SK-N-SH (cell line): ENCODE data around the gene CDC16. TPM values are rescaled to one million over a fixed set of nuclear protein-coding genes. Genes with fewer than 3 reads are reported as not detected.
A peak's percentile ranks its signal among the peaks of the same experiment; 100 is the strongest.

ENCODE experiments used
- CTCF ChIA-PET: fragments of 300-600, 350-600 bp; formaldehyde crosslinking; extraction: SDS; loops from one replicate; lab custom pipeline; 2021; lab: Yijun Ruan, JAX
- POLR2A ChIA-PET: fragments of 350-600 bp; sonication (Branson Sonifier 250); formaldehyde crosslinking; extraction: SDS; loops from one replicate; lab custom pipeline; 2020; ENCODE audit warnings: antibody characterized with exemption, inconsistent platforms; lab: Yijun Ruan, JAX
- DNase-seq: peaks from one replicate; pipeline ENCODE4 v3.0.0; 2012
- H2AFZ ChIP-seq: fragments of 200-600 bp; sonication (generic); 2 replicates; pipeline ENCODE4 v1.8.1; 2016; ENCODE audit warnings: antibody characterized with exemption, mild to moderate bottlenecking, low read depth
- H3F3A ChIP-seq: fragments of 200-600 bp; sonication (generic); replicated peaks from 2 replicates; pipeline ENCODE3; 2016; ENCODE audit warnings: antibody characterized with exemption, mild to moderate bottlenecking; ENCODE audit not compliant: insufficient read depth
- H3K27ac ChIP-seq, 2 experiments: fragments of 200-500 bp in 1 of 2; fragments of 200-600 bp in 1 of 2; sonication (Bioruptor generic) in 1 of 2; sonication (generic), shearing (Covaris generic) in 1 of 2; 2 replicates each; pipeline versions ENCODE4 v1.5.1 to v1.6.1; 2014 to 2016; ENCODE audit warnings: low read depth in 2 of 2, inconsistent platforms in 1 of 2, low read length in 1 of 2, mild to moderate bottlenecking in 1 of 2, mixed read lengths in 1 of 2
- H3K27me3 ChIP-seq: fragments of 200-600 bp; sonication (generic), shearing (Covaris generic); 2 replicates; pipeline ENCODE4 v1.6.1; 2016; ENCODE audit warnings: mixed run types; ENCODE audit not compliant: insufficient read depth
- H3K36me3 ChIP-seq, 2 experiments: fragments of 200-500 bp in 1 of 2; fragments of 200-600 bp in 1 of 2; sonication (Bioruptor generic) in 1 of 2; sonication (generic) in 1 of 2; replicated peaks in 1 of 2; 2 replicates each; pipeline versions ENCODE3 to v1.5.1; 2014 to 2016; ENCODE audit warnings: low read length in 1 of 2, mild to moderate bottlenecking in 1 of 2; ENCODE audit not compliant: insufficient read depth in 2 of 2, control insufficient read depth in 1 of 2
- H3K4me1 ChIP-seq, 2 experiments: fragments of 200-500 bp in 1 of 2; fragments of 200-600 bp in 1 of 2; sonication (Bioruptor generic) in 1 of 2; sonication (generic), shearing (Covaris generic) in 1 of 2; 2 replicates each; pipeline versions ENCODE4 v1.5.1 to v1.6.1; 2014 to 2016; ENCODE audit warnings: low read depth in 1 of 2, low read length in 1 of 2, mixed run types in 1 of 2; ENCODE audit not compliant: insufficient read depth in 2 of 2, control insufficient read depth in 1 of 2
- H3K4me2 ChIP-seq: fragments of 200-600 bp; sonication (generic), shearing (Covaris generic); 2 replicates; pipeline ENCODE4 v1.6.1; 2017; ENCODE audit warnings: mixed run types
- H3K4me3 ChIP-seq, 2 experiments: fragments of 200-500 bp in 1 of 2; fragments of 200-600 bp in 1 of 2; sonication (Bioruptor generic) in 1 of 2; sonication (generic), shearing (Covaris generic) in 1 of 2; 2 replicates each; pipeline versions ENCODE4 v1.5.1 to v1.8.1; 2014 to 2016; ENCODE audit warnings: low read depth in 2 of 2, inconsistent platforms in 1 of 2, low read length in 1 of 2, mild to moderate bottlenecking in 1 of 2, mixed read lengths in 1 of 2, moderate library complexity in 1 of 2
- H3K79me2 ChIP-seq: fragments of 200-600 bp; sonication (generic); 2 replicates; pipeline ENCODE4 v1.8.1; 2017; ENCODE audit warnings: mild to moderate bottlenecking; ENCODE audit not compliant: insufficient read depth
- H3K9ac ChIP-seq: fragments of 200-600 bp; sonication (generic); 2 replicates; pipeline ENCODE4 v1.6.1; 2017; ENCODE audit warnings: mixed run types
- H3K9me2 ChIP-seq: fragments of 200-600 bp; sonication (generic); 2 replicates; pipeline ENCODE4 v1.6.1; 2017; ENCODE audit warnings: mixed run types
- H3K9me3 ChIP-seq: fragments of 200-600 bp; sonication (generic); 2 replicates; pipeline ENCODE4 v1.6.1; 2017; ENCODE audit warnings: mixed run types, mild to moderate bottlenecking, moderate library complexity
- H4K20me1 ChIP-seq: fragments of 200-600 bp; sonication (generic); 2 replicates; pipeline ENCODE4 v1.6.1; 2017; ENCODE audit warnings: mild to moderate bottlenecking, mixed run types; ENCODE audit not compliant: insufficient read depth
- CHD2 ChIP-seq: fragments of 150-350 bp; IDR thresholded peaks from 2 replicates; pipeline ENCODE4 v1.6.1; 2018; ENCODE audit warnings: low read length; ENCODE audit not compliant: partially characterized antibody
- EP300 ChIP-seq, 2 experiments: IDR thresholded peaks; 2 replicates each; pipeline versions ENCODE4 v1.4.0 to v1.6.1; 2012; ENCODE audit warnings: borderline replicate concordance in 1 of 2, low read depth in 1 of 2, low read length in 1 of 2
- EZH2phosphoT487 ChIP-seq: fragments of 200-600 bp; sonication (generic); IDR thresholded peaks from 2 replicates; pipeline ENCODE4 v1.6.1; 2017; ENCODE audit warnings: low read depth, mixed run types, mild to moderate bottlenecking, antibody characterized with exemption, moderate library complexity, borderline replicate concordance
- FOXJ3 ChIP-seq: sonication (generic); formaldehyde crosslinking; IDR thresholded peaks from 2 replicates; pipeline ENCODE4 v1.5.1; 2020; ENCODE audit warnings: mild to moderate bottlenecking, missing genetic modification reagents
- FOXM1 ChIP-seq: IDR thresholded peaks from 2 replicates; pipeline ENCODE4 v1.4.0; 2012; ENCODE audit warnings: low read depth, mild to moderate bottlenecking
- JUND ChIP-seq: IDR thresholded peaks from 2 replicates; pipeline ENCODE4 v1.4.0; 2012
- MEF2A ChIP-seq: IDR thresholded peaks from 2 replicates; pipeline ENCODE4 v1.4.0; 2012; ENCODE audit warnings: low read depth, borderline replicate concordance
- MXI1 ChIP-seq: IDR thresholded peaks from 2 replicates; pipeline ENCODE4 v1.6.1; 2012; ENCODE audit warnings: mild to moderate bottlenecking, low read depth, low read length, improper control_type of control experiment
- NRF1 ChIP-seq: IDR thresholded peaks from 2 replicates; pipeline ENCODE4 v1.6.1; 2012; ENCODE audit warnings: low read depth, mild to moderate bottlenecking, low read length
- RAD21 ChIP-seq: IDR thresholded peaks from 2 replicates; pipeline ENCODE4 v1.6.1; 2012; ENCODE audit warnings: mild to moderate bottlenecking, low read length
- REST ChIP-seq: IDR thresholded peaks from 2 replicates; pipeline ENCODE4 v1.6.1; 2012; ENCODE audit warnings: mild to moderate bottlenecking, low read depth, low read length, moderate library complexity
- RXRA ChIP-seq: IDR thresholded peaks from 2 replicates; pipeline ENCODE4 v1.4.0; 2012; ENCODE audit warnings: low read depth, mild to moderate bottlenecking, borderline replicate concordance
- SMC3 ChIP-seq: IDR thresholded peaks from 2 replicates; pipeline ENCODE4 v1.6.1; 2012; ENCODE audit warnings: low read depth, low read length, improper control_type of control experiment
- TAF1 ChIP-seq: IDR thresholded peaks from 2 replicates; pipeline ENCODE4 v1.6.1; 2012; ENCODE audit warnings: low read depth, mild to moderate bottlenecking, low read length, moderate library complexity, borderline replicate concordance
- TCF12 ChIP-seq: IDR thresholded peaks from 2 replicates; pipeline ENCODE4 v1.4.0; 2012
- WGBS: methylation state at CpG from one replicate; pipeline ENCODE4 v1.1.6; 2017; ENCODE audit warnings: low lambda C conversion rate; 5-methylcytosine and 5-hydroxymethylcytosine counted together
- polyA plus RNA-seq, 3 experiments: library from polyadenylated mRNA; depleted of rRNA; stranded (reverse); fragments of >200 nt; gene quantifications; 2 replicates each; pipeline ENCODE4 v1.2.3, GENCODE V29; 2012
- TF ChIP-seq, protein P1 (sequence below): IDR thresholded peaks from 2 replicates; pipeline ENCODE4; 2012

CDC16 gene
- polyA plus RNA-seq, 1 of the 3 experiments (the other 2 are of a cell fraction), result 56.9 TPM

DNA sequence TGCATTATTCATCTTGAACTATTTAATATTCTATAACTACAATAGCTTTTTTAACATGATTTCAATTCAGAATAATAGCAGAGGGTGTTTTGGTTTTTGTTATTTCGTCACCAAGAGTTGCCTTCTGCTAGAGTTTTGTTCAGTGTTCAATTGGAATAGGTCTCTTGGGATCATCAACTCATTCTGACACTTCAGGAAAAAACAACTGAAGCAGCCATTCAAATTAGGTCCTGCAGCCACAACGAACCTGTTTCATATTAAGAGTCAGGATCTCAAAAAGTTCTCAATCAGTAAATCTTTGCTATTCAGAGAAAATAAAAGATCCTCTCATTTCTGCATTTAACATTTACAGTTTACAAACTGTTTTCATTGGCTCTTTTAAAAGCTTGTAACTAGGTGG is 77.2 kb downstream of the CDC16 start (continued):
- TF ChIP-seq REST, result no peak

DNA sequence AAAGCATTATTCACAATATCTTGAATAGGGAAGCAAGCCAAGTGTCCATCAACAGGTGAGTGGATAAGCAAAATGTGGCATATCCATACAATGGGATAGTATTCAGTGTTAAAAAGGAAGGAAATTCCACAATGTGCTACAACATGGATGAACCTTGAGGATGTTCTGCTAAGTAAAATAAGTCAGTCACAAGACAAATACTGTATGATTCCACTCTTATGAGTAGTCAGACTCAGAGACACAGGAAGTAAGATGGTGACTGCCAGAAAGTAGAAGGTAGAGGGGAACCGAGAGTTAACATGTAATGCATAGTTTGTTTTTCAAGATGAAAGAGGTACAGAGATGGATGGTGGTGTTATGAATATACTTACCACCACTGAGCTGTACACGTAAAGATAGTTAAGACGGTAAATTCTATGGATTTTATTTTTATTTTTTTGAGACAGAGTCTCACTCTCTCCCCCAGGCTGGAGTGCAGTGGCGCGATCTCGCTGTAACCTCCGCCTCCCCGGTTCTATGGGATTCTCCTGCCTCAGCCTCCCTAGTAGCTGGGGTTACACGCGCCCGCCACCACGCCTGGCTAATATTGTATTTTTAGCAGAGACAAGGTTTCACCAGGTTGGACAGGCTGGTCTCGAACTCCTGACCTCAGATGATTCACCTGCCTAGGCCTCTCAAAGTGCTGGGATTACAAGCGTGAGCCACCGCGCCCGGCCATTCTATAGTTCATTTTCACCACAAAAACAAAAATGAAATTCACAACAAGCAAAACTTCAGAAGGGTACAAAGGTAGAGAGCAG is 78.6 kb downstream of the CDC16 start:
- no peak for TF ChIP-seq FOXM1
- no peak for TF ChIP-seq CHD2
- TF ChIP-seq NRF1, result no peak
- TF ChIP-seq, protein P1, sequence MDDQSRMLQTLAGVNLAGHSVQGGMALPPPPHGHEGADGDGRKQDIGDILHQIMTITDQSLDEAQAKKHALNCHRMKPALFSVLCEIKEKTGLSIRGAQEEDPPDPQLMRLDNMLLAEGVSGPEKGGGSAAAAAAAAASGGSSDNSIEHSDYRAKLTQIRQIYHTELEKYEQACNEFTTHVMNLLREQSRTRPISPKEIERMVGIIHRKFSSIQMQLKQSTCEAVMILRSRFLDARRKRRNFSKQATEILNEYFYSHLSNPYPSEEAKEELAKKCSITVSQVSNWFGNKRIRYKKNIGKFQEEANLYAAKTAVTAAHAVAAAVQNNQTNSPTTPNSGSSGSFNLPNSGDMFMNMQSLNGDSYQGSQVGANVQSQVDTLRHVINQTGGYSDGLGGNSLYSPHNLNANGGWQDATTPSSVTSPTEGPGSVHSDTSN, result no peak
- TF ChIP-seq MXI1, result no peak
- TF ChIP-seq EP300 (IDR thresholded peaks at IDR 0.05; ENCODE audit: borderline replicate concordance in 1 of 2, low read depth in 1 of 2, low read length in 1 of 2), result no peak
- TF ChIP-seq REST, result no peak
- no peak for TF ChIP-seq RXRA
- no peak for TF ChIP-seq FOXJ3 (CRISPR knock-in tag)
- TF ChIP-seq SMC3, result no peak
- TF ChIP-seq RAD21, result no peak
- no peak for TF ChIP-seq TAF1
- TF ChIP-seq EZH2phosphoT487, result no peak
- no peak for TF ChIP-seq JUND
- TF ChIP-seq TCF12, result no peak
- no peak for TF ChIP-seq MEF2A
- ChIA-PET CTCF (interaction anchor here (0.7 kb wide), 1 partner anchor 33 kb away, joined by 3 read pairs; no protein-coding TSS in a partner anchor), POLR2A (no interaction called here)
- peaks cover 36% of the 10 kb centered on the region for H3K79me2 ChIP-seq
- H3K9ac ChIP-seq, result peak overlapping the region; percentile 92; the same call in 1 of the 2 replicates
- DNase-seq, result no peak
- H3K9me2 ChIP-seq, result no peaks in the 10 kb centered on the region
- 93% methylated on average over 17 of the region's 17 CpGs for WGBS
- H3K27me3 ChIP-seq, result no peaks in the 10 kb centered on the region
- H3F3A ChIP-seq, result peaks cover 31% of the 10 kb centered on the region
- peaks cover 14 to 22% of the 10 kb centered on the region in 2 experiments; a peak in 3 of 4 replicates for H3K4me1 ChIP-seq
- peaks cover 30% of the 10 kb centered on the region for H4K20me1 ChIP-seq
- no peaks in the 10 kb centered on the region for H3K9me3 ChIP-seq
- peak overlapping the region; percentile 86 to 90 for H3K27ac ChIP-seq
- peak overlapping the region; percentile 74 to 85; a peak in 3 of 4 replicates for H3K4me3 ChIP-seq
- peak overlapping the region; percentile 69 for H2AFZ ChIP-seq
- H3K4me2 ChIP-seq, result peak overlapping the region; percentile 43
- peaks cover 0 to 10% of the 10 kb centered on the region in 2 experiments for H3K36me3 ChIP-seq
